SK-N-SH (cell line): Measurements from ENCODE around the gene SHQ1. TPM values are rescaled to one million over a fixed set of nuclear protein-coding genes. Genes with fewer than 3 reads are reported as not detected.

ENCODE experiments used
- CTCF ChIA-PET: fragments of 300-600, 350-600 bp; formaldehyde crosslinking; extraction: SDS; loops from one replicate; lab custom pipeline; 2021; lab: Yijun Ruan, JAX
- POLR2A ChIA-PET: fragments of 350-600 bp; sonication (Branson Sonifier 250); formaldehyde crosslinking; extraction: SDS; loops from one replicate; lab custom pipeline; 2020; ENCODE audit warnings: antibody characterized with exemption, inconsistent platforms; lab: Yijun Ruan, JAX
- DNase-seq: peaks from one replicate; pipeline ENCODE4 v3.0.0; 2012
- H2AFZ ChIP-seq: fragments of 200-600 bp; sonication (generic); 2 replicates; pipeline ENCODE4 v1.8.1; 2016; ENCODE audit warnings: antibody characterized with exemption, mild to moderate bottlenecking, low read depth
- H3F3A ChIP-seq: fragments of 200-600 bp; sonication (generic); replicated peaks from 2 replicates; pipeline ENCODE3; 2016; ENCODE audit warnings: antibody characterized with exemption, mild to moderate bottlenecking; ENCODE audit not compliant: insufficient read depth
- H3K27ac ChIP-seq, 2 experiments: fragments of 200-500 bp in 1 of 2; fragments of 200-600 bp in 1 of 2; sonication (Bioruptor generic) in 1 of 2; sonication (generic), shearing (Covaris generic) in 1 of 2; 2 replicates each; pipeline versions ENCODE4 v1.5.1 to v1.6.1; 2014 to 2016; ENCODE audit warnings: low read depth in 2 of 2, inconsistent platforms in 1 of 2, low read length in 1 of 2, mild to moderate bottlenecking in 1 of 2, mixed read lengths in 1 of 2
- H3K27me3 ChIP-seq: fragments of 200-600 bp; sonication (generic), shearing (Covaris generic); 2 replicates; pipeline ENCODE4 v1.6.1; 2016; ENCODE audit warnings: mixed run types; ENCODE audit not compliant: insufficient read depth
- H3K36me3 ChIP-seq, 2 experiments: fragments of 200-500 bp in 1 of 2; fragments of 200-600 bp in 1 of 2; sonication (Bioruptor generic) in 1 of 2; sonication (generic) in 1 of 2; replicated peaks in 1 of 2; 2 replicates each; pipeline versions ENCODE3 to v1.5.1; 2014 to 2016; ENCODE audit warnings: low read length in 1 of 2, mild to moderate bottlenecking in 1 of 2; ENCODE audit not compliant: insufficient read depth in 2 of 2, control insufficient read depth in 1 of 2
- H3K4me1 ChIP-seq, 2 experiments: fragments of 200-500 bp in 1 of 2; fragments of 200-600 bp in 1 of 2; sonication (Bioruptor generic) in 1 of 2; sonication (generic), shearing (Covaris generic) in 1 of 2; 2 replicates each; pipeline versions ENCODE4 v1.5.1 to v1.6.1; 2014 to 2016; ENCODE audit warnings: low read depth in 1 of 2, low read length in 1 of 2, mixed run types in 1 of 2; ENCODE audit not compliant: insufficient read depth in 2 of 2, control insufficient read depth in 1 of 2
- H3K4me2 ChIP-seq: fragments of 200-600 bp; sonication (generic), shearing (Covaris generic); 2 replicates; pipeline ENCODE4 v1.6.1; 2017; ENCODE audit warnings: mixed run types
- H3K4me3 ChIP-seq, 2 experiments: fragments of 200-500 bp in 1 of 2; fragments of 200-600 bp in 1 of 2; sonication (Bioruptor generic) in 1 of 2; sonication (generic), shearing (Covaris generic) in 1 of 2; 2 replicates each; pipeline versions ENCODE4 v1.5.1 to v1.8.1; 2014 to 2016; ENCODE audit warnings: low read depth in 2 of 2, inconsistent platforms in 1 of 2, low read length in 1 of 2, mild to moderate bottlenecking in 1 of 2, mixed read lengths in 1 of 2, moderate library complexity in 1 of 2
- H3K79me2 ChIP-seq: fragments of 200-600 bp; sonication (generic); 2 replicates; pipeline ENCODE4 v1.8.1; 2017; ENCODE audit warnings: mild to moderate bottlenecking; ENCODE audit not compliant: insufficient read depth
- H3K9ac ChIP-seq: fragments of 200-600 bp; sonication (generic); 2 replicates; pipeline ENCODE4 v1.6.1; 2017; ENCODE audit warnings: mixed run types
- H3K9me2 ChIP-seq: fragments of 200-600 bp; sonication (generic); 2 replicates; pipeline ENCODE4 v1.6.1; 2017; ENCODE audit warnings: mixed run types
- H3K9me3 ChIP-seq: fragments of 200-600 bp; sonication (generic); 2 replicates; pipeline ENCODE4 v1.6.1; 2017; ENCODE audit warnings: mixed run types, mild to moderate bottlenecking, moderate library complexity
- H4K20me1 ChIP-seq: fragments of 200-600 bp; sonication (generic); 2 replicates; pipeline ENCODE4 v1.6.1; 2017; ENCODE audit warnings: mild to moderate bottlenecking, mixed run types; ENCODE audit not compliant: insufficient read depth
- FOXJ3 ChIP-seq: sonication (generic); formaldehyde crosslinking; IDR thresholded peaks from 2 replicates; pipeline ENCODE4 v1.5.1; 2020; ENCODE audit warnings: mild to moderate bottlenecking, missing genetic modification reagents
- FOXM1 ChIP-seq: IDR thresholded peaks from 2 replicates; pipeline ENCODE4 v1.4.0; 2012; ENCODE audit warnings: low read depth, mild to moderate bottlenecking
- GATA2 ChIP-seq: sonication (generic); formaldehyde crosslinking; IDR thresholded peaks from 2 replicates; pipeline ENCODE4 v1.5.0; 2020; ENCODE audit warnings: mild to moderate bottlenecking, missing genetic modification reagents
- JUND ChIP-seq: IDR thresholded peaks from 2 replicates; pipeline ENCODE4 v1.4.0; 2012
- RAD21 ChIP-seq: IDR thresholded peaks from 2 replicates; pipeline ENCODE4 v1.6.1; 2012; ENCODE audit warnings: mild to moderate bottlenecking, low read length
- REST ChIP-seq: IDR thresholded peaks from 2 replicates; pipeline ENCODE4 v1.6.1; 2012; ENCODE audit warnings: mild to moderate bottlenecking, low read depth, low read length, moderate library complexity
- SMC3 ChIP-seq: IDR thresholded peaks from 2 replicates; pipeline ENCODE4 v1.6.1; 2012; ENCODE audit warnings: low read depth, low read length, improper control_type of control experiment
- ZBTB33 ChIP-seq: IDR thresholded peaks from 2 replicates; pipeline ENCODE4 v1.4.0; 2012; ENCODE audit warnings: low read depth, borderline replicate concordance
- WGBS: methylation state at CpG from one replicate; pipeline ENCODE4 v1.1.6; 2017; ENCODE audit warnings: low lambda C conversion rate; 5-methylcytosine and 5-hydroxymethylcytosine counted together
- polyA plus RNA-seq, 3 experiments: library from polyadenylated mRNA; depleted of rRNA; stranded (reverse); fragments of >200 nt; gene quantifications; 2 replicates each; pipeline ENCODE4 v1.2.3, GENCODE V29; 2012
- TF ChIP-seq, protein P1 (sequence below): fragments of 200-600 bp; sonication (generic); IDR thresholded peaks from 2 replicates; pipeline ENCODE4 v1.6.1; 2017; ENCODE audit warnings: antibody characterized with exemption, mild to moderate bottlenecking, moderate library complexity
- TF ChIP-seq, protein P2 (sequence below): fragments of 150-350 bp; IDR thresholded peaks from 2 replicates; pipeline ENCODE4 v1.6.1; 2017; ENCODE audit warnings: antibody characterized with exemption, low read length, low read depth, borderline replicate concordance

SHQ1 gene
- polyA plus RNA-seq, 1 of the 3 experiments (the other 2 are of a cell fraction): 10.5 TPM

DNA sequence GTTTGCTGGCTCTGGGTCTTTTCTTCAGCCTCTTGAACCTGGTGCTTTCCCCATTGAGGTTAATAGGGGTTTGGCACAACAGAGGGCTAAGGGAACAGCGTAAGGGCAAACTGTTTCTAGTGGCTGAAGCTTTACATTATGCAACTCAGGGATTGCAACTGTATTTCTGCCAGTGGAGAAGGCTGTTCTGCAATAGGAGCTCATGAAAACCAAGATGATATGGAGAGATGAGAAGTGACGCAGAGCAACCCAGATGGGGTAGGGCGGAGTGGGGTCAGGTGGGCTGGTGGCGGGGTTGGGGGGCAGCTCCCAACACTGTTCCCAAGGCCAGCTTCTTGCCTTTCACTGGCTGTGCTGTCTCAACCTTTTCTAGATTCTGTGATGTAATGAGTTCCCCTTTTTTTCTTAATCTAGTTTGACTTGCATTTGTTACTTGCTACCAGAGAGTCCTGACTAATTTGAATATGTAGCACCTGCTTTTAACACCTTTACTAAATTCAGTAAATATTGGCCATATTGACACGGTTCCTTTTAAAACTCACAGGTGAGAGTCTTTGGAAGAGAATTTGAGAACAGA is 46.8 kb upstream of the SHQ1 start:
- H3F3A ChIP-seq: peaks cover 33% of the 10 kb centered on the region
- H4K20me1 ChIP-seq: no peaks in the 10 kb centered on the region
- H3K4me1 ChIP-seq: peaks cover 26 to 27% of the 10 kb centered on the region in 2 experiments; a peak in 3 of 4 replicates
- no peak overlapping the region for H3K4me2 ChIP-seq
- H3K9ac ChIP-seq: no peak overlapping the region
- no peak overlapping the region for H2AFZ ChIP-seq
- ChIA-PET CTCF (interaction anchor here (0.9 to 2.6 kb wide), 3 partner anchors 26 to 191 kb away, joined by 3 to 10 read pairs (median 3); no protein-coding TSS in a partner anchor), POLR2A (no interaction called here)
- H3K36me3 ChIP-seq: no peaks in the 10 kb centered on the region
- WGBS: 93% methylated on average over 5 of the region's 5 CpGs
- H3K27me3 ChIP-seq: no peaks in the 10 kb centered on the region
- no peaks in the 10 kb centered on the region for H3K9me3 ChIP-seq
- peaks cover 12% of the 10 kb centered on the region; the same call in 1 of the 2 replicates for H3K79me2 ChIP-seq
- no peak for DNase-seq
- H3K4me3 ChIP-seq: no peak overlapping the region
- TF ChIP-seq FOXJ3 (CRISPR knock-in tag) (no peak), RAD21 (no peak)
- H3K9me2 ChIP-seq: no peaks in the 10 kb centered on the region
- H3K27ac ChIP-seq: no peak overlapping the region

DNA sequence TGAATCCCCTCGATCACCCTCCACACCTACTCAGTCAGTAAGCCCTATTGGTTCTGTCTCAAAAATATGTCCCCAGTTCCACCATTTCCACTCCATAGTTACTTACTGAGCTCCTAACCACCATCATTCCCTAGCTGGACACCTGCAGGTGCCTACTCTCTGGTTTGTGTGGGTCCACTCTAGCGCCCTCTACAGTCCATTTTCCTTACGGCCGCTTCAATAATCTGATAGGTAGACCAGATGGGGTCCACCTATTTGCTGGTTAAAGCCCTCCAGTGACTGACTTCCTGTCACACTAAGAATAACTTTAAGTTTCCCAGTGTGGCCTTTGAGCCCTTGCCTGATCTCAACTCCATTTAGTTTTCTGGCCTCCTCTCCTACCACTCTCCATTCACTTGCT is 44.6 kb upstream of the SHQ1 start:
- CTCF ChIA-PET: no interaction called here
- Histone ChIP-seq H3F3A (peaks cover 30% of the 10 kb centered on the region), H3K4me2 (peak overlapping the region; percentile 68; the same call in 1 of the 2 replicates), H3K9ac (no peak overlapping the region), H4K20me1 (no peaks in the 10 kb centered on the region), H3K9me3 (no peaks in the 10 kb centered on the region), H3K27ac (peak overlapping the region; percentile 88 to 92), H3K4me1 (peaks cover 29 to 30% of the 10 kb centered on the region in 2 experiments; a peak in 3 of 4 replicates), H3K9me2 (no peaks in the 10 kb centered on the region), H3K79me2 (peaks cover 22% of the 10 kb centered on the region; the same call in 1 of the 2 replicates), H3K4me3 (no peak overlapping the region), H3K36me3 (no peaks in the 10 kb centered on the region), H3K27me3 (no peaks in the 10 kb centered on the region), H2AFZ (no peak overlapping the region)
- DNase-seq: peak; percentile 40
- POLR2A ChIA-PET: no interaction called here
- TF ChIP-seq JUND: no peak
- TF ChIP-seq, protein P1, sequence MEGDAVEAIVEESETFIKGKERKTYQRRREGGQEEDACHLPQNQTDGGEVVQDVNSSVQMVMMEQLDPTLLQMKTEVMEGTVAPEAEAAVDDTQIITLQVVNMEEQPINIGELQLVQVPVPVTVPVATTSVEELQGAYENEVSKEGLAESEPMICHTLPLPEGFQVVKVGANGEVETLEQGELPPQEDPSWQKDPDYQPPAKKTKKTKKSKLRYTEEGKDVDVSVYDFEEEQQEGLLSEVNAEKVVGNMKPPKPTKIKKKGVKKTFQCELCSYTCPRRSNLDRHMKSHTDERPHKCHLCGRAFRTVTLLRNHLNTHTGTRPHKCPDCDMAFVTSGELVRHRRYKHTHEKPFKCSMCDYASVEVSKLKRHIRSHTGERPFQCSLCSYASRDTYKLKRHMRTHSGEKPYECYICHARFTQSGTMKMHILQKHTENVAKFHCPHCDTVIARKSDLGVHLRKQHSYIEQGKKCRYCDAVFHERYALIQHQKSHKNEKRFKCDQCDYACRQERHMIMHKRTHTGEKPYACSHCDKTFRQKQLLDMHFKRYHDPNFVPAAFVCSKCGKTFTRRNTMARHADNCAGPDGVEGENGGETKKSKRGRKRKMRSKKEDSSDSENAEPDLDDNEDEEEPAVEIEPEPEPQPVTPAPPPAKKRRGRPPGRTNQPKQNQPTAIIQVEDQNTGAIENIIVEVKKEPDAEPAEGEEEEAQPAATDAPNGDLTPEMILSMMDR: peak; percentile 57
- WGBS: 90% methylated on average over 4 of the region's 4 CpGs

GRCh38 chr3:72892081-72892775 is 44.0 kb upstream of the SHQ1 start:
- Histone ChIP-seq H3K9me2 (no peaks in the 10 kb centered on the region), H3F3A (peaks cover 30% of the 10 kb centered on the region), H3K9me3 (no peaks in the 10 kb centered on the region), H3K27ac (peak overlapping the region; percentile 88 to 92), H2AFZ (peak overlapping the region; percentile 71), H4K20me1 (no peaks in the 10 kb centered on the region), H3K79me2 (peaks cover 22% of the 10 kb centered on the region; the same call in 1 of the 2 replicates), H3K4me2 (peak overlapping the region; percentile 68; the same call in 1 of the 2 replicates), H3K36me3 (no peaks in the 10 kb centered on the region), H3K4me3 (no peak overlapping the region), H3K9ac (peak overlapping the region; percentile 44; the same call in 1 of the 2 replicates), H3K27me3 (no peaks in the 10 kb centered on the region), H3K4me1 (peaks cover 26 to 29% of the 10 kb centered on the region in 2 experiments; a peak in 3 of 4 replicates)
- ChIA-PET CTCF (interaction anchor here (0.7 to 2.0 kb wide), 5 partner anchors 16 to 193 kb away, joined by 3 to 12 read pairs (median 3); no protein-coding TSS in a partner anchor), POLR2A (no interaction called here)
- no peak for DNase-seq
- WGBS: 58% methylated on average over 4 of the region's 4 CpGs
- TF ChIP-seq SMC3 (no peak), ZBTB33 (no peak), GATA2 (no peak), REST (no peak), FOXJ3 (CRISPR knock-in tag) (no peak), FOXM1 (no peak)
- TF ChIP-seq, protein P2, sequence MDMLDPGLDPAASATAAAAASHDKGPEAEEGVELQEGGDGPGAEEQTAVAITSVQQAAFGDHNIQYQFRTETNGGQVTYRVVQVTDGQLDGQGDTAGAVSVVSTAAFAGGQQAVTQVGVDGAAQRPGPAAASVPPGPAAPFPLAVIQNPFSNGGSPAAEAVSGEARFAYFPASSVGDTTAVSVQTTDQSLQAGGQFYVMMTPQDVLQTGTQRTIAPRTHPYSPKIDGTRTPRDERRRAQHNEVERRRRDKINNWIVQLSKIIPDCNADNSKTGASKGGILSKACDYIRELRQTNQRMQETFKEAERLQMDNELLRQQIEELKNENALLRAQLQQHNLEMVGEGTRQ: no peak
